Activated CD4-positive, CD25-positive, alpha-beta regulatory T cell (primary cell): ENCODE measurements around the gene OBP2B.
"Not testable (repeated sequence)": the region's sequence is repeated elsewhere in the genome, so short reads cannot be mapped to it uniquely, and the experiment has no call there.

Experiments used
- DNase-seq, 4 experiments: peaks; one replicate each; lab custom pipeline; 2025; lab: John Stamatoyannopoulos, UW

The OBP2B gene

GRCh38 chr9:133201424-133202144 is 7.5 kb downstream of the OBP2B start:
- DNase-seq: no peak

- DNase-seq: no peak
Observed at GRCh38 chr9:133200631-133201030, 8.4 kb downstream of the OBP2B start.

GRCh38 chr9:133199648-133200321 is 9.3 kb downstream of the OBP2B start:
- DNase-seq: no peak

- DNase-seq: no peak
Observed at GRCh38 chr9:133195029-133195428, 14.0 kb downstream of the OBP2B start.

- no peak for DNase-seq
Observed at GRCh38 chr9:133194597-133194996, 14.5 kb downstream of the OBP2B start.

GRCh38 chr9:133191989-133192388 is 17.1 kb downstream of the OBP2B start:
- DNase-seq: no peak

GRCh38 chr9:133189826-133190225 is 19.2 kb downstream of the OBP2B start:
- no peak for DNase-seq

GRCh38 chr9:133188843-133189180 is 20.2 kb downstream of the OBP2B start:
- DNase-seq: no peak

- DNase-seq: no peak
Observed at GRCh38 chr9:133188006-133188842, 20.8 kb downstream of the OBP2B start.

GRCh38 chr9:133187561-133188005 is 21.5 kb downstream of the OBP2B start:
- DNase-seq: no peak

GRCh38 chr9:133186736-133187135 is 22.3 kb downstream of the OBP2B start:
- no peak for DNase-seq

- DNase-seq: no peak
Observed at GRCh38 chr9:133184971-133185370, 24.1 kb downstream of the OBP2B start.

- DNase-seq: no peak
Observed at GRCh38 chr9:133182151-133182550, 26.9 kb downstream of the OBP2B start.

- no peak for DNase-seq
Observed at GRCh38 chr9:133181561-133181960, 27.5 kb downstream of the OBP2B start.

GRCh38 chr9:133180953-133181352 is 28.1 kb downstream of the OBP2B start:
- no peak for DNase-seq

GRCh38 chr9:133173056-133173455 is 36.0 kb downstream of the OBP2B start:
- no peak for DNase-seq

- no peak for DNase-seq
Observed at GRCh38 chr9:133171161-133171961, 37.7 kb downstream of the OBP2B start.

GRCh38 chr9:133170716-133171115 is 38.3 kb downstream of the OBP2B start:
- DNase-seq: no peak

- DNase-seq: not testable (repeated sequence)
Observed at GRCh38 chr9:133169687-133170086, 39.4 kb downstream of the OBP2B start.

GRCh38 chr9:133169102-133169501 is 39.9 kb downstream of the OBP2B start:
- DNase-seq: no peak

- DNase-seq: no peak
Observed at GRCh38 chr9:133168432-133168831, 40.6 kb downstream of the OBP2B start.

- no peak for DNase-seq
Observed at GRCh38 chr9:133167769-133168168, 41.3 kb downstream of the OBP2B start.
